GM10847 (cell line): ENCODE results near the gene UBE2I.

ENCODE experiments used
- POLR2A ChIP-seq: IDR thresholded peaks from 2 replicates; pipeline ENCODE4 v1.6.1; 2011; ENCODE audit not compliant: insufficient read length; ENCODE audit errors: extremely low read depth

UBE2I gene

DNA sequence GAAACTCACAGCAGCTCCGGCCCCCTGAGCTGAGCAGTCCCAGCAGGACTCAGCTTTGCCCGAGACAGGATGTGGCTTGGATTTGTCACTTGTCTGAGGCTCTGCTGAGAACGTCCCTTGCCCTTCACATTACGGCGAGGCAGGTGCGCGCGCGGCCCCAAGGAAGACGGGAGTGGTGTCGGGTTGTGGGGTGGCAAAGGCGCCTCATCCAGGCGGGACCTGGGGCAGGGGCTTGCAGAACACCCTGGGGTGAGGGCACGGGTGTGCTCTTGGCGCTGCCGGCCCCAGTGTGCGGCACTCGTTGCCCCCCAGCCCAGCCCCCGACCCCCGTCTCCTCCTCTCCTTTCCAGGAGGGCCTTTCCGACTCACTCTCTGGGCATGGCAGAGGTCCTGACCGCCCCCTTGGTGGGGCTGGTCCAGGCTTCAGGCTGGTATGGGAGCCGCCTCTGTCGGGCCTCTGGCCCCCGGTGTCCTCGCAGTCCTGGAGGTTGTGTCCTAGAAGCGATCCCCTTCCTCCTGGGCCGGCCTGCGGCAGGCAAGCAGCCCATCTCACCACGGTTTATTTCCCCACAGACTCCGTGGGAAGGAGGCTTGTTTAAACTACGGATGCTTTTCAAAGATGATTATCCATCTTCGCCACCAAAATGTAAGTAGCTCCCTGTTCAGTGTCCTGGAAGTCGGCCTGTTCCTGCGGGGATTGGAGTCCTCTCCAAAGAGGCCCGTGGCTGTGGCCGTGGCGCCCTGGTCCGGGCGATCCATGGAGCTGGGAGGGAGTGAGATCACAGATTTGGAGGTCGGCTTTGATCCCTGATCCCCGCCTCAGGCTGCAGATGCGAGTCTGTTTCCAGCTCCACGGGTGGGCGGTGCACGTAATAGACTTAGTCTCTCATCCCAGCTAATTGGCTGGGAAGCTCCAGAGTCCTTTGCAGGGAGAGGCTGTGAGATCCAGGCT is 5.9 kb downstream of the UBE2I start:
- TF ChIP-seq POLR2A = no peak

DNA sequence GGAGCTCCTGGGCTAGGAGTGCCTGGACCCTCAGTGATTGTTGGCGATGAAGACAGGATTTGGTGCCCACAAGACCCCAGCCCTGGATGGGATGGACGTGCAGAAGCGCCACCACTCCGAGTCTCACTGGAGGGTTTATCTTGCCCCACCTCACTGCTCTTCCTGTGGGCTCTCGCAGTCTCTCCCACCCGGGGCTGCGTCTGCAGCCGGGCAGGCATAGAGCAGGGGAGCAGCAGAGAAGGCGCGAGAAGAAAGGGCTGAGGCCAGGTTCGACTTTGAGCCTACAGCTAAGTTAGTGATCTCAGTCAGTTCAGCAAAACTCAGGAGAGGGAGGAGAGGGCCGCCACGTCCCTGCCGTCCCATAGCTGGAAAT is 6.6 kb downstream of the UBE2I start:
- no peak for TF ChIP-seq POLR2A

DNA sequence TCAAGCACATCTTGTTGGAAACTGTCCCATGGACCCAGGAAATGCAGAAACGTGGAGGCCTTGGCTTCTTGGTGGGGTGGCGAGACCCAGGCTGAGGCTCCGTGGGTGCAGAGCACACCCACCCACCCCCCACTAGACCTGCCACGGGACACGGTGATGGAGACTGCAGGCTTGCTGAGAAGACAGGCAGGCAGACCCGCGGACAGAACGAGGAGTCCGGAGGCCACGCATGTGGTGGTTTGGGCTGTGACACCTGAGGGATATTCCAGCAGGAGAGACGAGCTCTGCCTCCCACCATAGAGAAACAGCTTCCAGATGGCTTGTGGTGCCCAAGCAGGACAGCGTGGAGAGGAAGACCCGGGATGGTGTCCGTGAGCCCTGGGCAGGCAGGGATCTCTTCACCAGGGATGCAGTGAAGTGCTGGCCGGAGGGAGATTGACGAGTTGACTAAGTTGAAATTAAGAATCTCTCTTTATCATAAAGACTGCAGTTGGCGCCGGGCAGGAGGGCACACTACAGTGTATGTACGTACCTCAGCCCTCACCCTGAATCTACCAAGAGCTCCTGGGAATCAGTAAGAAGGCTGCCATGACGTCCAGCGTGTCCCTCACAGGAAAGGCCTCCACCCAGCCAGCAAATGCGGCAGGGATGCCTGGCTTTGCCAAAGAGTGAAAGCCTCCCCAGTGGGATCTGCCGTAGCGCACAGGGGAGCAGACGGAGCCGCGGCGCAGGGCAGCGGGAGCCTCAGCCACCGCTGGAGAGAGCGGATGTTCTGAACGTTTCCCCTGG is 8.2 kb downstream of the UBE2I start:
- no peak for TF ChIP-seq POLR2A

DNA sequence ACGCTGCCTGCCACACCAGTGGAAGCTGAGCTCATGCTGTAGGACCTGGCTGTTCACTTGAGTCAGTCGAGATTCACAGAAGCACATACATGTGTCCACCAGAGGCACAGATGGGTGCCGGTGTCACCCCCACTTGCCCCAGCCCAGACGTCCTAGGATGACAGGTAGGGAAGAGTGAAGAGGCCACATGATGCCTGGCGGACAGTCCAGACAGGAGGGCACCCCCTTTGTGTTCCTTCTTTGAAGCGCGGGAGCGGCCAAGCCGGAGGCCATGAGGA is 8.8 kb downstream of the UBE2I start:
- TF ChIP-seq POLR2A = no peak

DNA sequence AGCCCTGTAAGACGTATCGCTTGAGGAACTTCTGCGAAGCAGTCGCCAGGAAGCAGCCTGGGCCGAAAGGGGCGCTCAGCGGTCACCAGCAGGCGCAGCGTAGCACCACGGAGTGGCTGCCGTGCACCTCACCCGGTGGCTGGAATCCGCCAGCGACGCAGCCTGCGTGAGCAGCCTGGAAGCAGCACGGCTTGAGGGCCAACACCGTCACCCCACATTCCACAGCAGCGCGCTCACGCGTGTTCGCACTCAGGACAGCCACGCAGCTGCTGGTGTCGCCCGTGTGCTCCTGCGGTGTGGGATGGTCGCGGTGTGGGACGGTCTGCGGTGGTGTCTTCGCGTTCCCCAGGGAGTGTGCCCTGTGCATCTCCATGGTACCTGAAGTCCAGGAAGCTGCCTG is 9.6 kb downstream of the UBE2I start:
- no peak for TF ChIP-seq POLR2A

DNA sequence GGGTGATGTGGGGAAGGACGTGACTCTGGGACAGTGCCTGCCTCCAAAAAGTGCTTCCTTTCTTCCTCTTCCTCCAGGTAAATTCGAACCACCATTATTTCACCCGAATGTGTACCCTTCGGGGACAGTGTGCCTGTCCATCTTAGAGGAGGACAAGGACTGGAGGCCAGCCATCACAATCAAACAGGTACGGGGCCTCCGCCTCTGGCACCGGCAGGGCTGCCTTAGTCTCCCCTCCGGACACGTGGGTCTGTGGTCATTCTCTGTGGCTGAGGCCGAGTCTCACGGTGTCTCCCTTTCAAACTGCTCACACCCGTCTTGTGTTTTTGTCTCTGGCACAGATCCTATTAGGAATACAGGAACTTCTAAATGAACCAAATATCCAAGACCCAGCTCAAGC is 10.7 kb downstream of the UBE2I start:
- no peak for TF ChIP-seq POLR2A

DNA sequence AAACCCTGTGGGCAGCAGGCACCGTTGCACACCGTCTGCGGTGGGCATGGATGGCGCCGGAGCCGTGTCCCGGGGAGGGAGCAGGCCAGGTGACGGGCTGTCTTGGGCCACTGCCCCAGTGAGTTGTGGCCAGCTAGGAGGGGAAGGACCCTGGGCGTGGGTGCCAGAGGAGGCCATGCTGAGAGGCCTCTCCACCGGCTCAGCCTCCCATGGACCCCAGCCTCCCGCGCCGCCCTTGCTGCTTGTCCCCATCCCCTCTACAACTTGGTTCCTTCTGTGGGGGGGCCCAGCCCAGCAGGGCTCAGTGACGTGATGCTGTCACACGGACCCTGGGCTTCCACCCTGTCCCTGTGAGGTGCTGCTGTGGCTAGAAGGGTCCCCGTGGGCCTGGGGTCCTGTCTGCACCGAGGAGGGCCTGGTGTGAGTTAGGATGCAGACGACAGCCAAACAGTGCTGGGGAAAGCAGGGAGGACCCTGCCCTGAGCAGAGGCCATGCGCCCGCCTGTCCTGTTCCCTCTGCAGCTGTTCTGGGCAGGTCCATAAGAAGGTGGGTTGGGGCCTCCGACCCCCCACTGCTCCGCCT is 11.3 kb downstream of the UBE2I start:
- no peak for TF ChIP-seq POLR2A

DNA sequence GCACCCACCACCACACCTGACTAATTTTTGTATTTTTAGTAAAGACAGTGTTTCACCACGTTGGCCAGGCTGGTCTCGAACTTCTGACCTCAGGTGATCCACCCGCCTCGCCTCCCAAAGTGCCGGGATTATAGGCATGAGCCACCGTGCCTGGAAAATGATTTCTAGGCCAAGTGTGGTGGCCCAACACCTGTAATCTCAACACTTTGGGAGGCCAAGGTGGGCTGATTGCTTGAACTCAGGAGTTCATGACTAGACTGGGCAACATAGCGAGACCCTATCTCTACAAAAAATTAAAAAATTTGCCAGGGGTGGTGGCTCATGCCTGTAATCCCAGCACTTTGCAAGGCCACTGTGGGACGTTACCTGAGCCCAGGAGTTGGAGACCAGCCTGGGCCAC is 13.0 kb downstream of the UBE2I start:
- TF ChIP-seq POLR2A = no peak

DNA sequence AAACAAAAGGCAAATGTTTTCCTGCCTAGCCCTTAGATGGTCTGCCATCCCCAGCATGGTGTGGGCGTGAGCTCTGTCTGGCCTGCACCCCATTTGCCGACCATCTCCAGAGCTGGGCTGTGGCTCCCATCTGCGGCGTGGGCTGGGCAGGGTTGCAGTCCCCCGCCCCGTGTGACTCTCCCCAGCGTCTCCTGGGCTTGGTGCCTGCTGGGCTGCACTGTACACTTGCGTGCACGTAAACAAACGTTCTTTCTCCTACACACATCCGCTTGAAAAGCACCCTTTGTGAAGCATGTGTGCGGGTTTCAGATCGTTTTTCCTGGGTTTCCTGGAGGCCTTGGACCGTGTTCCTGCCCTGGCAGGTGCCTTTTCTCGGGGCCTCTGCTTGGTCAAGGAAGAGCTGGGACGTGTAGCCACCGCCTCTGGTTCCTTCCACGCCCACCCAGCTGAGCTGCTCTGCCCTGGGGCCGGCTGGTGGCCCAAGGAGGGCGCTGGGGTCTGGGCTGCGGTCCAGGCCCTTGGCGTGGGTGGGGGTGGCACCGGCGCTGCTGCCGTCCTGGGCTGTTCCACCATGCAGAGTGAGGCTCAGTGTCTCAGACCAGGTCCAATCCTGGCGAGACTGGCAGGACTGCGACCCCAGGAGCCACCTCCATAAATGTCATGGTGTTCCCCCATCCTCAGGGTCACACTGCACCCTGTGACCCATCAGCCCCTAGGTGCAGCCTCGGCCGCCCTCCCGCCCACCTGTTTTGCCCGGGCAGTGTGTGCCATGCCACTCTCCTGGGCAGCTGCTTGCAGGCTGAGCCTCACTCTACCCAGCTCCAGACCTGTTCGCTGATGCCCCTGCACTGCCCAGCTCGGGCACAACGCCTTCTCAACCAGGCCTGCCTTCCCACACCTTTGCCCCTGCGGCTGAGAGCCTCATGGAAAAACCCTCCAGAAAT is 14.1 kb downstream of the UBE2I start:
- TF ChIP-seq POLR2A = no peak

DNA sequence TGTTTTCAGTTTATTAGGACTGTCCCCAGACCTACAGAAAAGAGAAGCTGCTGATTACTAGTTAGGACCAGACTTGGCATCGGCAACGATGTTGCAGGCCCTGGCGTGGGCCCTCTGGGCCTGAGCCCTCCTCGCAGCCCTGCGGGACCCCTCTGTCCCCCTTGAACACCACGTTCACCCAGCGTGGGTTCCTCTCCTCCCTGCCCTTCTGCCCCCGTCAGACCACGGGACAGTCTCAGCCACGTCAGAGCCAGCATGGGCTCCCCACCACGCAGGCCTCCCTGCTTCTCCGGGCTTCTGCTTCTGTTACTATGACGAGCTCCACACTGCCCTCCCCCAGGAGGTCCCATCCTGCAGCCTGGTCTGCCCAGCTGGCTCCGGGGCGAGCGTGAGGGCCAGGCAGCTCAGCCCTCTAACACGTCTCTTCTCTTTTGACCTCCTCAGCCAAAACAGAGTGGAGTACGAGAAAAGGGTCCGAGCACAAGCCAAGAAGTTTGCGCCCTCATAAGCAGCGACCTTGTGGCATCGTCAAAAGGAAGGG is 14.9 kb downstream of the UBE2I start:
- no peak for TF ChIP-seq POLR2A

DNA sequence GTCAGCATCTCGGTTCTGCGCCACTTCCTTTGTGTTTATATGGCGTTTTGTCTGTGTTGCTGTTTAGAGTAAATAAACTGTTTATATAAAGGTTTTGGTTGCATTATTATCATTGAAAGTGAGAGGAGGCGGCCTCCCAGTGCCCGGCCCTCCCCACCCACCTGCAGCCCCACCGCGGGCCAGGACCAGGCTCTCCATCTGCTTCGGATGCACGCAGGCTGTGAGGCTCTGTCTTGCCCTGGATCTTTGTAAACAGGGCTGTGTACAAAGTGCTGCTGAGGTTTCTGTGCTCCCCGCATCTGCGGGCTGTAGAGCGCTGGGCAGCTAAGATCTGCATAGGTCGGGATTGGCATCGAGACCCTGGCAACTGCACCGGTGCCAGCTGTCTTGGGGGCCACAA is 15.8 kb downstream of the UBE2I start:
- no peak for TF ChIP-seq POLR2A

DNA sequence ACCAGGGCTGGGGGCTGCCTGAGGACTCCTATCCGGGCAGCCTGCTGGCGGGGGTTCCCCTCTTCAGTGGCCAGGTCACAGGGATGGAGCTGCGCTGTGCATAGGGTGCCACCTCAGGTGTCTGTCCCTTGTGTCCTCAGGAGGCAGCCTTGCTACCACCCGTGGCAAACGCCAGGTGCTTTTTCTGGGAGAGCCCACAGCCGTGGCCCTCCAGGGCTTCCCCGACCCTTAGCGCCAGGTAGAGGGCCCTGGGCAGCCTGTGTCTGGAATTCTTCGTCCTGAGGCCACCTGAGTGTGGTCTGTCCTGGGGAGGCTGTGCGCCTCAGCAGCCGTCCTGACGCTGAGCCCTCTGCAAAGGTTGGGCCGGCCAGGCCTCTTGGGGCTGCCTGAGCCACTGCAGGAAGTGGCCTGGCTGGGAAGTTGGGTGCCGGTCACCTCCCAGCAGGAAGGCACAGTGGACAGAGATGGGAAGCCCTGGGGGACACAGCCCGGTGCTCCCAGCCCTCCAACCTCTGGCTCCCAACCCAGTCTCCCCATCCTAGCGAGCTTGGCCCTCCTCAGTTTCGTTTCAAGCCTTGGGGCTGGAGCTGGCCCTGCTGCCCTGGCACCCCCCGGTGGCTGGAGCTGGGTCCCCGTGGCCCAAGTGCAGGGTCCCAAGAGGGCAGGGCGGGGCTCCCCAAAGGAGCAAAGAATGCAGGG is 16.4 kb downstream of the UBE2I start:
- TF ChIP-seq POLR2A = no peak

DNA sequence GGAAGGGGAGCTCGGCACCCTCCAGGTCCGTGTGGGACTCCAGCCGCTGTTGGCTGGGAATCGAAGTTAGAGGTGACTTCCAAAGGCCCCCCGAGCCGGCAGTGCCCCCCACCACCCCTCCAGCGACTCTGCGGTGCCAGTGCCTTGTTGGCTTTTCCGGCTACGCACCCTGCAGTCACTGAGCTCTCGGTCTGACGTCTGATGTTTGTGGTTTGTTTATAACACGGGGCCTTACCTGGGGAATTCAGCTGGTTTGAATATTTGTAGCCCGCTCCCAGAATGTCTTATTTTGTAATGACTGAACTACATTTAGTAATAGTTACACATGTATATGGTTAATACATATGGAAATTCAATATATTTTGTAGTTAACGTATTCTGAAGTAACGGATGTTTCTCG is 17.0 kb downstream of the UBE2I start:
- no peak for TF ChIP-seq POLR2A

DNA sequence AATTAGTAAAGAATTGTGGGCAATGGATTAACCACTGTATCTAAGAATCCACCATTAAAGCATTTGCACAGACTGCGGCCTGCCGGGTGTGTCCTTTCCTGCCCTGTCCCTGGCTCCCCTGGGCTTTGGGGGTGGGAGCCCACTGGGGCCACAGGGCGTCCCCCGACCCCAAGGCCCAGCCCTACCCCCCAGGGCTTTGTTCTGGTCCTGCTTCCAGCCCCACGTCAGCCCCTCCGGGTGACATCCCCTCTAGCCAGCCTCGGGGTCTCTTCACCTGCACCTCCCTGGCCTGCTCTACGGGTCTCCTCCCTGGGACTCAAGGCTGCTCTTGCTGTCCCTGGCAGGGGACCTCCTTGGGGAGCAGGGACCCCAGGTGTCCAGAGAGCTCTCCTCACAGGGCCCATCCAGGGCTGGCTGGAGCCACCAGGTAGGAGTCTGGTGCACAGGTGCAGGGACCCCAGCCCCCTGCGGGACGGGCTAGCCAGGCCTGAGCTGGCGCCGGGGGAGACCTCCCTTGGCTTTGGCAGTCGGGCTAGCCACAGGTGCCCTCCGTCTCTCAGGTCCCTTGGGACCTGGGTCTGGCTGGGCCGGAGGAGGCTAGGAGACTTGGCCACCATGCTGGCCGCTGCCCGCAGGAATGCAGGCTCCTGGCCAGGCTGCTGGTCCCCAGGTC is 17.6 kb downstream of the UBE2I start:
- TF ChIP-seq POLR2A = no peak
